ENCODE data around the gene CD96.
A peak's percentile ranks its signal among the peaks of the same experiment; 100 is the strongest.
"Not testable (repeated sequence)": the region's sequence is repeated elsewhere in the genome, so short reads cannot be mapped to it uniquely, and the experiment has no call there.

Gene CD96

DNA sequence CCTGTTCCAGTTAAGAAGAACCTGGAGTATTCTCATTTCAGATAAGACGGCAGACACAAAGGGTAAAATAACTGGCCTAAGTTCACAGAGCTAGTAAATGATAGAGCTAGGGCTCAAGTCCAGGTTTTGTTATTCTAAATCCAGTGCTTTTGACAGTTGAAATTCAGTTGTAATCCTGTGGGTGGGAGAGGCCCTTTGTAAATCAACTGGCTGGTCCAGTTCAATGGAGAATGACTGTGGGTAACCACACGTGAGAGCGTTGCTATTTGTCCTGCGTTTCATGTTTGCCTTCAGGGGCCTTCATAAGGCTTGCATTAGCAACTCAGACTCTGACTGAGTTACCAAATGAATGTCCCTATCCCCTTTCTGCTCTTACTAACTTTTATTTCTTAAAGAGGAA lies 24.2 kb upstream of the CD96 start:
- TF ChIP-seq, protein P1, sequence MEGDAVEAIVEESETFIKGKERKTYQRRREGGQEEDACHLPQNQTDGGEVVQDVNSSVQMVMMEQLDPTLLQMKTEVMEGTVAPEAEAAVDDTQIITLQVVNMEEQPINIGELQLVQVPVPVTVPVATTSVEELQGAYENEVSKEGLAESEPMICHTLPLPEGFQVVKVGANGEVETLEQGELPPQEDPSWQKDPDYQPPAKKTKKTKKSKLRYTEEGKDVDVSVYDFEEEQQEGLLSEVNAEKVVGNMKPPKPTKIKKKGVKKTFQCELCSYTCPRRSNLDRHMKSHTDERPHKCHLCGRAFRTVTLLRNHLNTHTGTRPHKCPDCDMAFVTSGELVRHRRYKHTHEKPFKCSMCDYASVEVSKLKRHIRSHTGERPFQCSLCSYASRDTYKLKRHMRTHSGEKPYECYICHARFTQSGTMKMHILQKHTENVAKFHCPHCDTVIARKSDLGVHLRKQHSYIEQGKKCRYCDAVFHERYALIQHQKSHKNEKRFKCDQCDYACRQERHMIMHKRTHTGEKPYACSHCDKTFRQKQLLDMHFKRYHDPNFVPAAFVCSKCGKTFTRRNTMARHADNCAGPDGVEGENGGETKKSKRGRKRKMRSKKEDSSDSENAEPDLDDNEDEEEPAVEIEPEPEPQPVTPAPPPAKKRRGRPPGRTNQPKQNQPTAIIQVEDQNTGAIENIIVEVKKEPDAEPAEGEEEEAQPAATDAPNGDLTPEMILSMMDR (IDR thresholded peaks at IDR 0.05; ENCODE audit: low read depth, low read length, missing control alignments) = no peak
- Histone ChIP-seq H3K4me3 (ENCODE audit: low read depth, low read length) (no peak overlapping the region), H3K27me3 (replicated peaks) (no peaks in the 10 kb centered on the region), H3K27ac (no peak overlapping the region), H3K36me3 (replicated peaks) (no peaks in the 10 kb centered on the region)
- in situ Hi-C loops (cut with HindIII; ENCODE audit: low pct_ligation_motif_present, low sequenced_read_pairs) = no loop called here
- no peak for DNase-seq

DNA sequence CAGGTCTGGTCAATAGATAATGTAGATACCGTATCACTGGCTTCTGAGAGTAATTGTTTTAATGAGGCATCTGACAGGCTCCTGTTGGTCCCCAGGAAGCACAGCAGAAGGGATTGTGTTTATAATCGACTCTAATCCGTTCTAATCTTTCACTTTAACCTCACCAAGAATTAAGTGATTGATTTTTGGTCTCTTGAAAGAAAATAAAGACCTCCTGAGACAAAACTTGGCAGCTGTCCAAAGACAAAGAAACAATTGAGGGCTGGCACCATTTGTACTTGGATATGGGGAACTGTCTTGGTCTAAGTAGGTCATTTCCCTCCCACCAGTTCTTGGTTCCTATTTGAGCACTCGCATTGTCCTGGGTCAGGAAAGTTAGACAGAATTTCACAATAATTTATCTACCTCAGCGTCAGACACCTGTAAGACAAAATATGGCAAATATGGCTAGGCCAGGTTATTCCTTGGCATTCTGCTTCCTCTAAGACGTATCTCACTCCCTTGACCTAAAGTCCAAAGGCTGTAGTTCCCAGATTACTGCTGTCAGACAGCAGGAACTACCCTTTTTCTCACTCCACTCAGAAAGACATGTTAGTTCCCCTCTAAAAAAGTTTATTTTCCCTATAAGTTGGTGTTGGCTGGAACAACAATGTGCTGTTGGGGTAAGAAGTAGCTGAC lies 22.7 kb upstream of the CD96 start:
- no peaks in the 10 kb centered on the region for H3K36me3 ChIP-seq (replicated peaks)
- in situ Hi-C loops (cut with HindIII; ENCODE audit: low pct_ligation_motif_present, low sequenced_read_pairs) = no loop called here
- no peak overlapping the region for H3K4me3 ChIP-seq (ENCODE audit: low read depth, low read length)
- DNase-seq = no peak
- TF ChIP-seq, protein P1 (IDR thresholded peaks at IDR 0.05; ENCODE audit: low read depth, low read length, missing control alignments) = no peak
- no peaks in the 10 kb centered on the region for H3K27me3 ChIP-seq (replicated peaks)
- H3K27ac ChIP-seq = no peak overlapping the region

DNA sequence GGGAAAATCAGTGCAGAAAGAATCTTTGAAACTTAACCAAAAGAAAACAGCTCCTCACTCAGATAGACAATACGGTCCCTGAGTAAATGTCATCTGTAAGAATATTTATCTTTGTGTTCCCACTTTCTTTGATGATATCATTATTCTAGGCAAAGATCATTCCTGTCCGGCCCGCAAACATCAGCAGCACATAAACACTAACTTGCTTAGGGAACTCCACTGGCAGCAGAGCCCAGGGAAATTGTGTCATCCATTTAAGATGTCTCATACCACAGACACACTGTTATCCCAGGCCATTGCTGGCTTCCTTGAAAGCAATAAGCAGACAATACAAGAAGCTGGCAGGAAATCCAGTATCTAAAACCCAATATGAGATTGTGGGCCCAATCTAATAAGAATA lies 20.1 kb upstream of the CD96 start:
- H3K27ac ChIP-seq = no peak overlapping the region
- no peaks in the 10 kb centered on the region for H3K36me3 ChIP-seq (replicated peaks)
- peak; percentile 11 for DNase-seq
- H3K4me3 ChIP-seq (ENCODE audit: low read depth, low read length) = no peak overlapping the region
- H3K27me3 ChIP-seq (replicated peaks) = no peaks in the 10 kb centered on the region
- in situ Hi-C loops (cut with HindIII; ENCODE audit: low pct_ligation_motif_present, low sequenced_read_pairs) = no loop called here
- TF ChIP-seq, protein P1 (IDR thresholded peaks at IDR 0.05; ENCODE audit: low read depth, low read length, missing control alignments) = no peak

DNA sequence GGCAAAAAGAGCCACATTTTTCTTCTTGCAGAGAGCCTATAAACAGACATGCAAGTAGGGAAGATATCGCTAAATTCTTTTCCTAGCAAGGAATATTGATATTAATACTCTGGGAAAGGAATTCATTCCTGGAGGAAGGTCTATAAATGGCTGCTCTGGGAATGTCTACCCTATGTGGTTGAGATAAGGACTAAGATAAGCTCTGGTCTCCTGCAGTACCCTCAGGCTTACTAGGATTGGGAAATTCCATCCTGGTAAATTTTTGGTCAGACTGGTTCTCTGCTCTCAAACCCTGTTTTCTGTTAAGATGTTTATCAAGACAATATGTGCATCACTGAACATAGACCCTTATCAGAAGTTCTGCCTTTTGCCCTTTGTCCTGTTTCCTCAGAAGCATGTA lies 17.5 kb upstream of the CD96 start:
- H3K27me3 ChIP-seq (replicated peaks); H3K36me3 ChIP-seq (replicated peaks); H3K4me3 ChIP-seq (ENCODE audit: low read depth, low read length); DNase-seq; H3K27ac ChIP-seq; in situ Hi-C loops (cut with HindIII; ENCODE audit: low pct_ligation_motif_present, low sequenced_read_pairs): not testable (repeated sequence)

DNA sequence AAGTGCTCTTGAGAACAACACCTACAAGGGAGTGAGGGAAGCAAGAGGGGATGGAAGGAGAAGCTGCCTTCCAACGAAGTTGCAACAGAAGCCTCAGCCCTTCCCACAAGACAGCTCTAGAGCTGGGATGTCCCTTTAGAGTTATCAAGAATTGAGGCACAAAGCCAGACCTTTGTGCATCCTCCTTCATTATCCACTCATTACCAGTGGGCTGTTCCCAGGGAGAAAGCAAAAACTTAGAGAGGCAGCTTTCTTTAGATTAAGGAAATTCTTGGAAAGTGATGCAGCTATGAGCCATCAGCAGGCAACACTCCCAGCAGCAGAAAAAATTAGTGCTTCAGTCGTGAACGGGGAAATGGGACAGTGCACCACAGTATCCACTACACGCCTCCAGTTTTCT lies 10.6 kb upstream of the CD96 start:
- in situ Hi-C loops (cut with HindIII; ENCODE audit: low pct_ligation_motif_present, low sequenced_read_pairs) = no loop called here
- no peaks in the 10 kb centered on the region for H3K36me3 ChIP-seq (replicated peaks)
- no peaks in the 10 kb centered on the region for H3K27me3 ChIP-seq (replicated peaks)
- TF ChIP-seq, protein P1 (IDR thresholded peaks at IDR 0.05; ENCODE audit: low read depth, low read length, missing control alignments) = no peak
- DNase-seq = peak; percentile 33
- no peak overlapping the region for H3K4me3 ChIP-seq (ENCODE audit: low read depth, low read length)
- H3K27ac ChIP-seq = no peak overlapping the region

DNA sequence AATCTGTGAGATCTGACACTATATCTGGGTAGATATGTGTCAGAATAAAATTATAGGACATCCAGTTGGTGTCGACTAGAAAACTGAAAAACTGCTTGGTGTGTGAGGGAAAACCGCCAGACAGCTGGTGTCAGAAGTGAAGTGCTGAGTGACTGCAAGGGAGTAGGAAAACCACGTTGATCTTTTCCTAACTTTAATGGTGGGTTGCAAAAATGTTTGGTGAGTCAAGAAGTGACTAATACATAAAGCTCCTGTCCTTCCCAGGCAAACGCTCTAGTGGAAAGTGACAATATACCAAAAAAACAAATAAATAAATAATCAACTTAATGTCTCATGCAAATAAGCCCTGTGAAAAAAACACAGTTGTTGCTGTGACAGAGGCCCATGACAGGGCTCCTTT lies 7.3 kb upstream of the CD96 start:
- in situ Hi-C loops (cut with HindIII; ENCODE audit: low pct_ligation_motif_present, low sequenced_read_pairs) = no loop called here
- H3K27me3 ChIP-seq (replicated peaks) = no peaks in the 10 kb centered on the region
- DNase-seq = peak; percentile 36
- H3K4me3 ChIP-seq (ENCODE audit: low read depth, low read length) = no peak overlapping the region
- no peaks in the 10 kb centered on the region for H3K36me3 ChIP-seq (replicated peaks)
- TF ChIP-seq, protein P1 (IDR thresholded peaks at IDR 0.05; ENCODE audit: low read depth, low read length, missing control alignments) = no peak
- H3K27ac ChIP-seq = no peak overlapping the region
